Adrenal gland (tissue), 12 donors: ENCODE measurements around the gene STPG1. TPM values are rescaled to one million over a fixed set of nuclear protein-coding genes. Genes with fewer than 3 reads are reported as not detected.

ENCODE experiments used
- DNase-seq, 7 donors: peaks; one replicate each; pipeline ENCODE4 v3.0.0-alpha.2; 2019 to 2020
- H3K27ac ChIP-seq, 5 donors: fragments of 200-600 bp; sonication (generic) in 4 of 5; 1 replicate in 3 of 5; 2 replicates in 2 of 5; pipeline versions ENCODE4 v1.5.1 to v1.8.0; 2016 to 2020; ENCODE audit warnings: mild to moderate bottlenecking in 1 of 5
- H3K27me3 ChIP-seq: fragments of 200-600 bp; 2 replicates; pipeline ENCODE4 v1.8.0; 2021
- H3K36me3 ChIP-seq, 2 donors: fragments of 200-600 bp; replicated peaks in 1 of 2; 1 replicate in 1 of 2; 2 replicates in 1 of 2; pipeline versions ENCODE4 v1.5.1 to v1.8.0; 2018 to 2022
- H3K4me1 ChIP-seq, 2 donors: fragments of 200-600 bp; replicated peaks in 1 of 2; 1 replicate in 1 of 2; 2 replicates in 1 of 2; pipeline versions ENCODE4 v1.5.1 to v1.8.0; 2018 to 2021
- H3K4me3 ChIP-seq, 4 donors: fragments of 200-600 bp; sonication (generic) in 3 of 4; one replicate each; pipeline ENCODE4 v1.5.1; 2016 to 2018
- H3K9me3 ChIP-seq, 3 donors: fragments of 200-600 bp; sonication (generic) in 1 of 3; replicated peaks in 1 of 3; 1 replicate in 2 of 3; 2 replicates in 1 of 3; pipeline versions ENCODE4 v1.5.1 to v1.8.0; 2016 to 2021
- POLR2A ChIP-seq, 2 donors: fragments of 450-650 bp; IDR thresholded peaks; one replicate each; pipeline ENCODE4 v1.6.1; 2017; ENCODE audit warnings: antibody characterized with exemption in 2 of 2, mild to moderate bottlenecking in 2 of 2, moderate library complexity in 1 of 2
- WGBS, 4 donors: extraction: QIAGEN DNeasy Blood & Tissue Kit in 2 of 4; methylation state at CpG; one replicate each; pipeline versions ENCODE4 v1.1.5 to v1.1.7; 2013 to 2017; 5-methylcytosine and 5-hydroxymethylcytosine counted together
- intact Hi-C, 2 donors: fragments of 100-400 bp; cut with DNase I; formaldehyde crosslinking; loops; one replicate each; pipeline versions ENCODE4 v1.14.1 to v1.15.0; 2022 to 2023
- polyA plus RNA-seq, 3 donors: library from polyadenylated mRNA; stranded (reverse); fragments of 200-250 nt in 2 of 3; fragments of 350-450 nt in 1 of 3; fragmentation: Illumina TruSeq in 1 of 3; extraction: RNeasy Lipid Tissue Mini Kit (QIAGEN cat#74804) in 1 of 3; gene quantifications; one replicate each; pipeline ENCODE4 v1.2.3, GENCODE V29; 2013 to 2014
- total RNA-seq, 9 donors: library from RNA; depleted of rRNA in 4 of 9; stranded (reverse); fragments of >200 nt in 4 of 9; fragments of 120-200 nt in 1 of 9; fragmentation: NEBNext Ultra II Directional in 1 of 9; extraction: Animal tissue kit (Norgen Biotek cat#: 25700) in 1 of 9; gene quantifications; one replicate each; pipeline versions ENCODE4 v1.1.0 to v1.2.4, GENCODE V29; 2013 to 2023
- TF ChIP-seq, protein P1 (sequence below), 6 experiments: fragments of 450-650 bp in 4 of 6; fragments of 200-600 bp in 2 of 6; sonication (generic) in 1 of 6; IDR thresholded peaks; 1 replicate in 5 of 6; 2 replicates in 1 of 6; pipeline versions ENCODE4 v1.5.1 to v1.8.0; 2016 to 2021; ENCODE audit warnings: antibody characterized with exemption in 6 of 6, mild to moderate bottlenecking in 2 of 6, moderate library complexity in 1 of 6
- donor health status: healthy with polysubstance abuse.
- donor health status: Bipolar disorder and iron deficiency.
- donor health status: DM: yes; HTN: yes; CAD: no.
- donor health status: DM: no; HTN: no; CAD: no.
- donor health status: DM: no; HTN: no; CAD: no.
- donor health status: DM: yes; HTN: yes; CAD: no.

Gene STPG1
- total and polyA plus RNA-seq, 12 donors: 2.1 to 8.9 (median 5.7) TPM

DNA sequence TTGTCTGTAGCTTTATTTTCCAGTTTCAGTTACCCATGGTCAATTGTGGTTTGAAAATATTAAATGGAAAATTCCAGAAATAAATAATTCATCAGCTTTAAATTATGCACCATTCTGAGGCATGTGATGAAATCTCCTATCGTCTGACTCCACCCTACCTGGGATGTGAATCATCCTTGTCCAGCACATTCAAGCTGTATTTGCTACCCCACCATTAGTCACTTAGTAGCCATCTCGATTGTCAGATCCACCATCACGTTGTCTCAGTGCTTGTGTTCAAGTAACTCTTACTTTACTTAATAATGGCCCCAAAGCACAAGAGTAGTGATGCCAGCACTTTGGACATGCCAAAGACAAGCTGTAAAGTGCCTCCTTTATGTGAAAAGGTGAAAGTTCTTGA is 4.0 kb downstream of the STPG1 start:
- 42 to 59% (median 55%) methylated on average over 3 of the region's 3 CpGs for WGBS, 4 donors
- TF ChIP-seq, protein P1, sequence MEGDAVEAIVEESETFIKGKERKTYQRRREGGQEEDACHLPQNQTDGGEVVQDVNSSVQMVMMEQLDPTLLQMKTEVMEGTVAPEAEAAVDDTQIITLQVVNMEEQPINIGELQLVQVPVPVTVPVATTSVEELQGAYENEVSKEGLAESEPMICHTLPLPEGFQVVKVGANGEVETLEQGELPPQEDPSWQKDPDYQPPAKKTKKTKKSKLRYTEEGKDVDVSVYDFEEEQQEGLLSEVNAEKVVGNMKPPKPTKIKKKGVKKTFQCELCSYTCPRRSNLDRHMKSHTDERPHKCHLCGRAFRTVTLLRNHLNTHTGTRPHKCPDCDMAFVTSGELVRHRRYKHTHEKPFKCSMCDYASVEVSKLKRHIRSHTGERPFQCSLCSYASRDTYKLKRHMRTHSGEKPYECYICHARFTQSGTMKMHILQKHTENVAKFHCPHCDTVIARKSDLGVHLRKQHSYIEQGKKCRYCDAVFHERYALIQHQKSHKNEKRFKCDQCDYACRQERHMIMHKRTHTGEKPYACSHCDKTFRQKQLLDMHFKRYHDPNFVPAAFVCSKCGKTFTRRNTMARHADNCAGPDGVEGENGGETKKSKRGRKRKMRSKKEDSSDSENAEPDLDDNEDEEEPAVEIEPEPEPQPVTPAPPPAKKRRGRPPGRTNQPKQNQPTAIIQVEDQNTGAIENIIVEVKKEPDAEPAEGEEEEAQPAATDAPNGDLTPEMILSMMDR (IDR thresholded peaks at IDR 0.05): no peak
- no peak for TF ChIP-seq POLR2A (IDR thresholded peaks at IDR 0.05)
- no peak for DNase-seq

GRCh38 chr1:24406788-24407187 is 6.8 kb downstream of the STPG1 start:
- Histone ChIP-seq H3K4me3 (no peak overlapping the region), H3K27ac (no peak overlapping the region), H3K9me3 (no peaks in the 10 kb centered on the region), H3K27me3 (no peaks in the 10 kb centered on the region), H3K36me3 (no peaks in the 10 kb centered on the region), H3K4me1 (no peaks in the 10 kb centered on the region)
- intact Hi-C loops: no loop called here
- DNase-seq: no peak
- TF ChIP-seq POLR2A (IDR thresholded peaks at IDR 0.05): no peak
- TF ChIP-seq, protein P1 (IDR thresholded peaks at IDR 0.05): no peak
- 84 to 94% (median 88%) methylated on average over 1 of the region's 1 CpG for WGBS, 4 donors

More for the DNA sequence above, 4.0 kb downstream of the STPG1 start:
- Histone ChIP-seq H3K36me3 (no peaks in the 10 kb centered on the region), H3K27ac (no peak overlapping the region), H3K9me3 (no peaks in the 10 kb centered on the region), H3K4me1 (peaks cover 0 to 5% of the 10 kb centered on the region in 2 donors), H3K27me3 (no peaks in the 10 kb centered on the region), H3K4me3 (no peak overlapping the region)
- intact Hi-C loops: no loop called here

GRCh38 chr1:24403806-24404205 is 9.8 kb downstream of the STPG1 start:
- no peaks in the 10 kb centered on the region for H3K4me1 ChIP-seq
- 90 to 93% (median 92%) methylated on average over 4 of the region's 4 CpGs for WGBS, 4 donors
- no peak overlapping the region for H3K4me3 ChIP-seq
- intact Hi-C loops: no loop called here
- no peaks in the 10 kb centered on the region for H3K9me3 ChIP-seq
- no peak for DNase-seq
- H3K36me3 ChIP-seq: no peaks in the 10 kb centered on the region
- TF ChIP-seq, protein P1 (IDR thresholded peaks at IDR 0.05): no peak
- no peak for TF ChIP-seq POLR2A (IDR thresholded peaks at IDR 0.05)
- no peak overlapping the region for H3K27ac ChIP-seq
- no peaks in the 10 kb centered on the region for H3K27me3 ChIP-seq

DNA sequence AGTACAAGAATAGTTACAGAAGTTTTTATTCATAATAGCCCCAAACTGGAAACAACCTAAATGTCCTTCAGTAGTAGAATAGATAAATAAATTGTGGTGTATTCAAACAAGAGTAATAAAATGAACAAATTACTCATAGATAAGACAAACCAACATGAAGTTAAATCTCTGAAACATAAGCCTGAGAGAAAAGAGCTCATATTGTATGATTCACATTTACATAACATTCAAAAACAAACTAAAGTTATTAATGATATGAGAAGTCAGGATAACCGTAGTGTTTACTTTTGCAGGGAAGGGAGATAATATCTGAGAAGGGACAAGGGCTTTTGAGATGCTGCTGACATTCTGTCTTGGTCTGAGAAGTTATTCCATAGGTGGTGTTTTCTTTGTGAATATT is 13.5 kb downstream of the STPG1 start:
- intact Hi-C loops: no loop called here
- Histone ChIP-seq H3K27ac (no peak overlapping the region), H3K36me3 (no peaks in the 10 kb centered on the region), H3K9me3 (no peaks in the 10 kb centered on the region), H3K4me1 (no peaks in the 10 kb centered on the region), H3K4me3 (no peak overlapping the region), H3K27me3 (no peaks in the 10 kb centered on the region)
- TF ChIP-seq POLR2A (IDR thresholded peaks at IDR 0.05): no peak
- TF ChIP-seq, protein P1 (IDR thresholded peaks at IDR 0.05): no peak
- 29 to 44% (median 32%) methylated on average over 1 of the region's 1 CpG for WGBS, 4 donors
- no peak for DNase-seq
